Stimulated activated CD8-positive, alpha-beta memory T cell treated with anti-CD3 and anti-CD28 coated beads, Interleukin-15, amount 100 ng/mL, for 1 hour (primary cell): ENCODE data around the gene IGFALS.

Source experiments
- DNase-seq: peaks from one replicate; pipeline ENCODE4 v3.0.0-alpha.2; 2020; ENCODE audit warnings: low read depth

IGFALS gene

GRCh38 chr16:1765826-1766225 lies 27.7 kb downstream of the IGFALS start:
- DNase-seq = no peak

GRCh38 chr16:1764971-1765370 lies 28.5 kb downstream of the IGFALS start:
- no peak for DNase-seq

GRCh38 chr16:1763521-1764511 lies 29.7 kb downstream of the IGFALS start:
- no peak for DNase-seq

- no peak for DNase-seq
These were observed 30.5 kb downstream of the IGFALS start for GRCh38 chr16:1762879-1763520.

GRCh38 chr16:1762196-1762878 lies 31.2 kb downstream of the IGFALS start:
- no peak for DNase-seq

GRCh38 chr16:1761751-1762150 lies 31.8 kb downstream of the IGFALS start:
- DNase-seq = no peak

GRCh38 chr16:1760911-1761310 lies 32.6 kb downstream of the IGFALS start:
- no peak for DNase-seq

GRCh38 chr16:1759511-1759910 lies 34.0 kb downstream of the IGFALS start:
- no peak for DNase-seq

GRCh38 chr16:1758923-1759322 lies 34.6 kb downstream of the IGFALS start:
- DNase-seq = no peak

GRCh38 chr16:1757714-1758461 lies 35.6 kb downstream of the IGFALS start:
- DNase-seq = no peak

GRCh38 chr16:1754204-1754603 lies 39.3 kb downstream of the IGFALS start:
- no peak for DNase-seq

- DNase-seq = no peak
These were observed 40.7 kb downstream of the IGFALS start for GRCh38 chr16:1752853-1753252.

- no peak for DNase-seq
These were observed 41.6 kb downstream of the IGFALS start for GRCh38 chr16:1751946-1752345.

GRCh38 chr16:1749152-1750117 lies 44.1 kb downstream of the IGFALS start:
- DNase-seq = no peak

- no peak for DNase-seq
These were observed 45.6 kb downstream of the IGFALS start for GRCh38 chr16:1747934-1748333.

- no peak for DNase-seq
These were observed 46.8 kb downstream of the IGFALS start for GRCh38 chr16:1746693-1747195.

- no peak for DNase-seq
These were observed 47.4 kb downstream of the IGFALS start for GRCh38 chr16:1745900-1746692.

- DNase-seq = no peak
These were observed 48.2 kb downstream of the IGFALS start for GRCh38 chr16:1745181-1745899.

- no peak for DNase-seq
These were observed 49.1 kb downstream of the IGFALS start for GRCh38 chr16:1744338-1744840.
